DMS79 treated with DMSO at 0.1 percent for 48 hours (cell line): ENCODE measurements around the gene RPTOR.
A peak's percentile ranks its signal among the peaks of the same experiment; 100 is the strongest.

ENCODE experiments used
- DNase-seq: peaks from one replicate; lab custom pipeline; 2025; lab: John Stamatoyannopoulos, UW

The RPTOR gene

GRCh38 chr17:80878876-80879722, 334.5 kb downstream of the RPTOR start:
- DNase-seq = no peak

GRCh38 chr17:80879723-80880647, 335.3 kb downstream of the RPTOR start:
- DNase-seq = no peak

GRCh38 chr17:80880648-80880985, 336.0 kb downstream of the RPTOR start:
- no peak for DNase-seq

- no peak for DNase-seq
Measured at GRCh38 chr17:80881306-80881705, 336.7 kb downstream of the RPTOR start.

GRCh38 chr17:80882323-80882722, 337.7 kb downstream of the RPTOR start:
- no peak for DNase-seq

GRCh38 chr17:80882926-80883685, 338.5 kb downstream of the RPTOR start:
- DNase-seq = no peak

GRCh38 chr17:80883831-80884735, 339.4 kb downstream of the RPTOR start:
- DNase-seq = no peak

- no peak for DNase-seq
Measured at GRCh38 chr17:80884811-80885210, 340.2 kb downstream of the RPTOR start.

GRCh38 chr17:80885947-80886582, 341.4 kb downstream of the RPTOR start:
- no peak for DNase-seq

- peak; percentile 47 for DNase-seq
Measured at GRCh38 chr17:80886641-80887573, 342.3 kb downstream of the RPTOR start.

GRCh38 chr17:80887639-80888175, 343.1 kb downstream of the RPTOR start:
- DNase-seq = no peak

GRCh38 chr17:80888276-80889160, 343.9 kb downstream of the RPTOR start:
- DNase-seq = no peak

GRCh38 chr17:80889231-80890195, 344.9 kb downstream of the RPTOR start:
- no peak for DNase-seq

GRCh38 chr17:80890196-80890920, 345.7 kb downstream of the RPTOR start:
- DNase-seq = no peak

GRCh38 chr17:80890921-80891396, 346.3 kb downstream of the RPTOR start:
- DNase-seq = no peak

GRCh38 chr17:80891397-80892018, 346.9 kb downstream of the RPTOR start:
- DNase-seq = no peak
